Measurements from ENCODE around the gene NUP210. TPM values are rescaled to one million over a fixed set of nuclear protein-coding genes. Genes with fewer than 3 reads are reported as not detected.

NUP210 gene
- total RNA-seq, 4 donors from 2014 or later: 3.1 to 15.4 (median 5.0) TPM

- Histone ChIP-seq H3K27ac (no peak overlapping the region), H3K4me3 (no peak overlapping the region), H3K27me3 (no peaks in the 10 kb centered on the region), H3K9me3 (peaks cover 5% of the 10 kb centered on the region), H3K4me1 (no peaks in the 10 kb centered on the region), H3K36me3 (no peaks in the 10 kb centered on the region)
- WGBS: 100% methylated on average over 1 of the region's 1 CpG
- DNase-seq (ENCODE audit: low spot score in 2 of 2): no peak
- TF ChIP-seq POLR2AphosphoS5 (IDR thresholded peaks at IDR 0.05) (no peak), EP300 (IDR thresholded peaks at IDR 0.05) (no peak), POLR2A (IDR thresholded peaks at IDR 0.05) (no peak), CTCF (IDR thresholded peaks at IDR 0.05) (no peak)
Observed at GRCh38 chr3:13407475-13407874, 12.6 kb downstream of the NUP210 start.

- H3K9me3 ChIP-seq: peaks cover 5% of the 10 kb centered on the region
- WGBS: 79% methylated on average over 2 of the region's 5 CpGs
- H3K27me3 ChIP-seq: no peaks in the 10 kb centered on the region
- TF ChIP-seq EP300 (IDR thresholded peaks at IDR 0.05): no peak
- TF ChIP-seq CTCF (IDR thresholded peaks at IDR 0.05): no peak
- TF ChIP-seq POLR2A (IDR thresholded peaks at IDR 0.05): no peak
- no peak for TF ChIP-seq POLR2AphosphoS5 (IDR thresholded peaks at IDR 0.05)
- H3K4me3 ChIP-seq: no peak overlapping the region
- DNase-seq (ENCODE audit: low spot score in 2 of 2): no peak
- no peaks in the 10 kb centered on the region for H3K4me1 ChIP-seq
- no peaks in the 10 kb centered on the region for H3K36me3 ChIP-seq
- H3K27ac ChIP-seq: no peak overlapping the region
Observed at GRCh38 chr3:13406190-13406589, 13.9 kb downstream of the NUP210 start.

GRCh38 chr3:13405614-13406013, 14.5 kb downstream of the NUP210 start:
- H3K9me3 ChIP-seq: peaks cover 5% of the 10 kb centered on the region
- H3K36me3 ChIP-seq: no peaks in the 10 kb centered on the region
- no peaks in the 10 kb centered on the region for H3K27me3 ChIP-seq
- H3K27ac ChIP-seq: no peak overlapping the region
- no peak for TF ChIP-seq CTCF (IDR thresholded peaks at IDR 0.05)
- TF ChIP-seq POLR2A (IDR thresholded peaks at IDR 0.05): no peak
- no peak for TF ChIP-seq POLR2AphosphoS5 (IDR thresholded peaks at IDR 0.05)
- H3K4me3 ChIP-seq: no peak overlapping the region
- H3K4me1 ChIP-seq: no peaks in the 10 kb centered on the region
- WGBS: 68% methylated on average over 1 of the region's 1 CpG
- no peak for DNase-seq (ENCODE audit: low spot score in 2 of 2)

GRCh38 chr3:13404626-13405452, 15.3 kb downstream of the NUP210 start:
- no peak for TF ChIP-seq CTCF (IDR thresholded peaks at IDR 0.05)
- no peak for TF ChIP-seq POLR2AphosphoS5 (IDR thresholded peaks at IDR 0.05)
- no peak for TF ChIP-seq POLR2A (IDR thresholded peaks at IDR 0.05)
- TF ChIP-seq EP300 (IDR thresholded peaks at IDR 0.05): no peak
- WGBS: 78% methylated on average over 9 of the region's 9 CpGs

GRCh38 chr3:13403847-13404246, 16.3 kb downstream of the NUP210 start:
- 67% methylated on average over 6 of the region's 6 CpGs for WGBS
- Histone ChIP-seq H3K4me1 (no peaks in the 10 kb centered on the region), H3K36me3 (no peaks in the 10 kb centered on the region), H3K27me3 (no peaks in the 10 kb centered on the region), H3K4me3 (no peak overlapping the region), H3K27ac (no peak overlapping the region), H3K9me3 (peaks cover 5% of the 10 kb centered on the region)
- DNase-seq (ENCODE audit: low spot score in 2 of 2): no peak
- TF ChIP-seq CTCF (IDR thresholded peaks at IDR 0.05) (no peak), POLR2AphosphoS5 (IDR thresholded peaks at IDR 0.05) (no peak), POLR2A (IDR thresholded peaks at IDR 0.05) (no peak), EP300 (IDR thresholded peaks at IDR 0.05) (no peak)

More at GRCh38 chr3:13404626-13405452, 15.3 kb downstream of the NUP210 start:
- Histone ChIP-seq H3K9me3 (peaks cover 5% of the 10 kb centered on the region), H3K27ac (no peak overlapping the region), H3K4me1 (no peaks in the 10 kb centered on the region), H3K36me3 (no peaks in the 10 kb centered on the region), H3K27me3 (no peaks in the 10 kb centered on the region), H3K4me3 (no peak overlapping the region)
- no peak for DNase-seq (ENCODE audit: low spot score in 2 of 2)

Data from suprapubic skin (tissue), 4 donors.